ENCODE data around the gene HPS4.

DNA sequence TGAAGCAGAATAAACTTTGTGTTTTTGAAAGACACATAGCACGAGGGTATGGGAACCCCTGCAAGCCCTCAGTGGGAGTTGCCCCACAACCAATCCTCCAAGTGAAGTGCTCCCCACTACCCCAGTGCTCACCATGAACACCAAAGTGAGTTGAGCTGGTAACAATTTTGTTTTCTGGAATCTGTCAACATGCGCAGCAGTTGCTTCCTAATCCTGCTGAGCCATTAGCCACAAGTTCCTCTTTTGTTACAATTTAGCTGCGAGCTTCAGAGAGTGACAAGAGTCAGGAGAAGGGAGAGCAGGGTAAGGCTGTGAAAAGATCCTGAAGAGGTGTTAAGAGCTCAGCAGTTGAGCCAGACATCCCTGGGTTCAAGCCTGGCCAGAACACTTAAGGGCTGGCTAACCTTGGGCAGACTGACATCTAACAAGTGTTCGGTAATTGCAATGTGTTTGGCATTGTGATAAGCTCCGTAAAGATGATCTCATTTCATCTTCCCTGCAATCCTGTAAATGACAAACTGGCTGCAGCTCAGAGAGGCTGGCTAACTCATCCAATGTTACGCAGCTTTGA, 78.6 kb downstream of the HPS4 start:
- TF ChIP-seq, protein P1, sequence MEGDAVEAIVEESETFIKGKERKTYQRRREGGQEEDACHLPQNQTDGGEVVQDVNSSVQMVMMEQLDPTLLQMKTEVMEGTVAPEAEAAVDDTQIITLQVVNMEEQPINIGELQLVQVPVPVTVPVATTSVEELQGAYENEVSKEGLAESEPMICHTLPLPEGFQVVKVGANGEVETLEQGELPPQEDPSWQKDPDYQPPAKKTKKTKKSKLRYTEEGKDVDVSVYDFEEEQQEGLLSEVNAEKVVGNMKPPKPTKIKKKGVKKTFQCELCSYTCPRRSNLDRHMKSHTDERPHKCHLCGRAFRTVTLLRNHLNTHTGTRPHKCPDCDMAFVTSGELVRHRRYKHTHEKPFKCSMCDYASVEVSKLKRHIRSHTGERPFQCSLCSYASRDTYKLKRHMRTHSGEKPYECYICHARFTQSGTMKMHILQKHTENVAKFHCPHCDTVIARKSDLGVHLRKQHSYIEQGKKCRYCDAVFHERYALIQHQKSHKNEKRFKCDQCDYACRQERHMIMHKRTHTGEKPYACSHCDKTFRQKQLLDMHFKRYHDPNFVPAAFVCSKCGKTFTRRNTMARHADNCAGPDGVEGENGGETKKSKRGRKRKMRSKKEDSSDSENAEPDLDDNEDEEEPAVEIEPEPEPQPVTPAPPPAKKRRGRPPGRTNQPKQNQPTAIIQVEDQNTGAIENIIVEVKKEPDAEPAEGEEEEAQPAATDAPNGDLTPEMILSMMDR (IDR thresholded peaks at IDR 0.05) = no peak
- no peak for TF ChIP-seq POLR2A (IDR thresholded peaks at IDR 0.05)
